GM18507 (cell line): ENCODE data around the gene ZNF189.

Experiments used
- DNase-seq: peaks from one replicate; pipeline ENCODE4 v3.0.0; 2011; ENCODE audit warnings: low read depth; ENCODE audit not compliant: insufficient read length; ENCODE audit errors: extremely low spot score
- FAIRE-seq: peaks from 2 replicates; lab custom pipeline; 2011; peaks lifted over from hg19 to GRCh38; lab: Jason Lieb, UNC

ZNF189 gene

DNA sequence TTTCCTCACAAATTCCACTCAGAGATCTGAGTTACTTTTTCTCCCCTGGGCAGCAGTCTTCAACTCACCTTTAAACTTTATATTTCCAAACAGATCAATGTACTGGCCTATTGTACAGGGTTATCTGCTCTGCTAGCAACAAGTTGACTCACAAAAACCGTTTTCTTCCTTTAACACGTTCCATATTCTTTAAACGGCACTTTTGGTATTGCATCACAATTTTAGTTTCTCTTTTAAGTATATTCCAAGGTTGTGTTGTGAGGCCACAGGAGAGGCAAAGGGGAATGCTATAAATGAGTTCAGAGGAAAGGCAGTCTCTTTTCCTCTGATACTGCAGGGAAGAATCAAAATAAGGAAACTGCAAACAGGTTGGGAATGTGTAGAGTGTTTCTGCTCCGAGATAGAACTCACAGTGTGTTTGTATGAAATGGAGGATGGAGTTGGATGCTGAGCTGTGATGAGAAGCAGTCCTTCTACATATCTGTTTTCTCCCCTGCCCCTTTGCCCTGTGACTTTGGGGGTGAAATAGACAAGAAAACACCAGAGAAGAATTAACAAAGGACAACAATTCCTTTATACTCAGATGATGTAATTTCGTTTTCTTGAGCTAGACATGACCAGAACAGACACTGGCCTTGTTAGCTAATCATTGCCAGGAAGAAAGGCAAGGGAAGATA, 46.8 kb downstream of the ZNF189 start:
- no peak for DNase-seq
- no peak for FAIRE-seq

DNA sequence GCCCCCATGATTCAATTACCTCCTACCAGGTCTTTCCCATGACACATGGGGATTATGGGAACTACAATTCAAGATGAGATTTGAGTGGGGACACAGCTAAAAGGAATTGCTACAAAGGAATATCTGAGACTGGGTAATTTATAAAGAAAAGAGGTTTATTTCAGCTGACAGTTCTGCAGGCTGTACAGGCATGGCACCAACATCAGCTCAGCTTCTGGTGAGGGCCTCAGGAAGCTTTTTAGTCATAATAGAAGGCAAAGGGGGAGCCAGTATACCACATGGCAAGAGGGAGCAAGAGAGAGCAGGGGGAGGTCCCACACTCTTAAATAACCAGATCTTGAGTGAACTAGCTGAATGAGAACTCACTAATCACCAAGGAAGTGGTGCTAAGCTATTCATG, 48.1 kb downstream of the ZNF189 start:
- DNase-seq (no peak), FAIRE-seq (no peak)

- FAIRE-seq (no peak), DNase-seq (no peak)
Observed at GRCh38 chr9:101448680-101449070, 50.0 kb downstream of the ZNF189 start.

- DNase-seq (peak; percentile 54), FAIRE-seq (peak; percentile 68)
Observed at GRCh38 chr9:101449071-101449721, 50.5 kb downstream of the ZNF189 start.

DNA sequence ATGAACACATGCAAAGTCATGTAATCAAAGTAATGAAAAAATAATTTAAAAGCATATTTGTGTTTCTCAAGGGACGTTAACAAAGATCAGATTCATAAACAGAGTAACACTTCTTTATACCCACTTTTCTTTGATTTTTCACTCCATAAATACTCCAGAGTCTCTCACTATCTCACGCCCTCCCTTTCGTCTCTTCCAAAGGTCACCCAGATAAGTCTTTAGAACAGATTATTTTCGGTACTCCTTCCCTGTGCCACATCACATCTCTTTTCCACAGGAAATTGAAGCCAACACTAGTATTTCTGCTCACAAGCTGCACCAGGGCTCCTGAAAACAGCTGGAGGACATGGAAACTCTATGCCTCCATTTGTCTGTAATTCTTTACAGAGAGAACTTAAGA, 52.3 kb downstream of the ZNF189 start:
- DNase-seq (no peak), FAIRE-seq (no peak)

- no peak for FAIRE-seq
- DNase-seq: no peak
Observed at GRCh38 chr9:101451498-101451897, 52.8 kb downstream of the ZNF189 start.

DNA sequence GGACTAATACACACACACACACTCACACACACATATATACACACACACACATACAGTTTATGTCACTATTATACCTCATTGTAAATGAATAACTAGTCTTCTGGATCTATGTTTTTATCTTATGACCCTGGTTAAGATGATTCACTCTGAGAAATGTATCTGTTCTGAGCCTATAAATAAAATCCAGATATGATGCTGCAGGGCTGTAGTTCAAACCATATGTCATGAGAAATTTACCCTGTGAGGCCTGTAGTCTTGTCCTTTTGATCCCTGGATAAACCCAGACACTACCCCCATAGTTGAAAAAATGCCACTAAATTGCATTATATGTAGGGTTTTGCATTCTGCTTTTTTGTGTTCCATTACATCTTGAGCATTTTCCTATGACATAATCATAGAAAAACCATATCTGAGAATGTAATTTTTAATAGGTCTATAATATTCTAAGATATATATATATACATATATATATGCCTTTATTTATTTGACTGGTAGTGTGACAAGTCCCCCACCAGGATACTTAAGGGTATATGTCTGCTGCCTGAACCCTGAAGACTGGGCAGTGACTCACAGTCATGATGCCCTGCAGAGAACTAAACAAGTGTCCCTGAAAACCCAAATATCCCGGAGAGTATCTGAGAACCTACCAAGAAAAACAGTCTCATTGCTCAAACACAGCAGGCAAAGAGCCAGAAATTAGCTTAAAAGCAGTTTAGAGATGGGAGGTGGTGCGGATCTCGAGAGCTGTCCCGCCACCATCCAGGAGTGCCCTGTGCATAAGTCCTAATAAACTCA, 55.3 kb downstream of the ZNF189 start:
- DNase-seq (no peak), FAIRE-seq (no peak)

DNA sequence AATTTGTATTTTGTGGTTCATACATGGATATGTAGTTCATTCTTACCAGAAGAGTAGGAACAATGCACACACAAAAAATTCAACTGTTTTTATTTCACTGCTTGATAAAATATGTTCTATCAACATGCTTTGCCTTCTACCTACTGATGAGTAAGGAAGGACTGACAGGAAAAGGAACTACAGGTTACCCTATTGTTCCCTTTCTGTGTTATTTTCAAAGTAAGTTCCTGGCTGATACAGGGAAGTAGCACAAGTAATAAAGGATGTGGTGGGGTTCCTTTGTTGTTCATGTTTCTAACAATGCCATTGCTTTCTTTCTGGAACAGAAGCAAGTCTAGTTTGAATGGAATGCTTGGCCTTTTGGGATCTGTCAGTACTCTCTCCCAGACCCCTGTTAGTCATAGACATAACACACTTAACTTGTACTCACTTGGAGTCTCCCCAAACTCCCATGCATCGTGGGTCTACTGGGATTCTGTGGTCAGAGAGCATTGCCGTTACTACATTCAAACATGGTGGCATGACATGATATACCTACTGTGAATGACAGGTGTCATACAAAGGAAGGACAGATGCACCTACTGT, 57.1 kb downstream of the ZNF189 start:
- no peak for FAIRE-seq
- DNase-seq: no peak

DNA sequence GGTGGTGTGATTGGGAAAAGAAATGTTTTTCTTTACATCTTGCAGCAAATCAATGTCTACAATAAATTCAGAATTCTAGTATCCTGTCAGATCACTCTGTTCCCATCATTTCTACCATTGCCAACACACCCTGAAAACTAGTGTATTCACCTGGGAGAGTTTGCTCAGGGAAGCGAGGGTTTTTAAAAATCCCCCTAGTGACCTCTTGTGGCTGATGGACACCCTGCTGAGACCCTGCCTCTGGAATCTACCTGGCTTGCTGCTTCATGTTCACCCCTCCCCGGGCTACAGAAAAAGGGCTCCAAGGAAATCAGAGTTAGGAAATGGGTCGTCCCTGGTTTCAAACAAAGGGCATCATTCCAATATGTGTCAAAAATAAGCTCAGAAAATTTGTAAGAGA, 58.4 kb downstream of the ZNF189 start:
- DNase-seq (no peak), FAIRE-seq (no peak)

DNA sequence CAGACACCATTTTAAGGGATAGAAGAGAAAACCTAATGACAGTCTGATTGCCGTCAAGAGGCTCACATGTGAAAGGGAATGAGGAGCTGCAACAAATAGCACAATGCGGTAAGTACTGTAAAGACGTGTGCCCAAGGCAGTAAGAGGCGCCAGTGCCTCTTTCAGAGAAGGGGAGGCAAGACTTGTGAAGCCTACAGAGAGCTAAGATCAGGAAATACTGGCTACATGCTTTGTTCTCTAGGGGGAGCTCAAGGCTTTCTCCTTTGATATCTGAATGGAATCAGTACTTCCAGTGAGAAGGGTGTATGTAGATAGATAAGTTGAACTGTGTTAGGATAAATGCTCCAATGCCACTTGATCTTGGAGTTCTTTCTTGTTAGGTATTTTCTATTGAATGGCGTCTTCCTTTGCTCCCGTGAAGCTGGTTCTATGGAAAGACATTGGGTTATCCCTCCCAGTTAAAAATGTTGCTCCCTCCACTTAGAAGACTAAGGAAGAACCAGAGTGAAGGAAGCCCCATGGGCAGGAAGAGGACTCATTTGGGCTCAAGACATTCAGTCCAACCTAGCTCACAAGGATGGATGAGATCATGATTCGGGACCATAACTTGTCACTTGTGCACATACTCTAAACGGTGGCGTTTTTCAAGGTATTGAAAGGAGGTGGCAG, 60.4 kb downstream of the ZNF189 start:
- FAIRE-seq: peak; percentile 33
- DNase-seq: peak; percentile 9
